NCI-H510A treated with DMSO at 0.1 percent for 48 hours (cell line): ENCODE measurements around the gene SCNN1G.

Source experiments
- DNase-seq: peaks from one replicate; lab custom pipeline; 2025; lab: John Stamatoyannopoulos, UW

SCNN1G gene

DNA sequence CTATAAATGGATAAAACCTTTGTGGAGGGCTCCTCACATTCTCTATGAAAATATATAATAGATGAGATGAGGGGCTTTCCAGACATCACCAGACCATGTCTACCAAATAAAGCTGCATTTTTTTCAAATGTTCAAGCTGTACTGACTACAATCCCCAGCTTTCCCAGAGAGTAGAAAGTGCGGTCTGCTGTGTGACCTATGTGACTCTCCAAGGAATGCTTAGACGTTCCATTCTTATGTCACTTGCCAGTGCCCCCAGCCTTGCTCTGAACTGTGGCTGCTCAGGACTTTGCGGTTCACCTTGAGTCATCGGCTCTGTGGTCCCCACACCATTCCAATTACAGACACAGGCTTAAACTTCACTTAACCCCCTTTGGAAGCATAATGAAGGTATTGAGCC, 71.8 kb downstream of the SCNN1G start:
- DNase-seq: no peak

DNA sequence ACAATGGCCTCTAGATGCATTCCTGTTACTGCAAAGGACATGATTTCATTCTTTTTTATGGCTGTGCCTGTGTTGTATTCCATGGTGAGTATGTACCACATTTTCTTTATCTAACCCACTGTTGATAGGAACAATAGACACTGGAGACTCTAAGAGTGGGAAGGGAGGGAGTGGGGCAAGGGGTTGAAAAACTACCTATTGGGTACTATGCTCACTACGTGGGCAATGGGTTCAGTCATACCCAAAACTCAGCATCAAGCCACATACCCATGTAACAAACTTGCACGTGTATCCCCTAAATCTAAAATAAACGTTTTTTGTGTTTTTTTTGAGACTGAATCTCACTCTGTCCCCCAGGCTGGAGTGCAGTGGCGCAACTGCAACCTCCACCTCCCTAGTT, 72.5 kb downstream of the SCNN1G start:
- DNase-seq: no peak

DNA sequence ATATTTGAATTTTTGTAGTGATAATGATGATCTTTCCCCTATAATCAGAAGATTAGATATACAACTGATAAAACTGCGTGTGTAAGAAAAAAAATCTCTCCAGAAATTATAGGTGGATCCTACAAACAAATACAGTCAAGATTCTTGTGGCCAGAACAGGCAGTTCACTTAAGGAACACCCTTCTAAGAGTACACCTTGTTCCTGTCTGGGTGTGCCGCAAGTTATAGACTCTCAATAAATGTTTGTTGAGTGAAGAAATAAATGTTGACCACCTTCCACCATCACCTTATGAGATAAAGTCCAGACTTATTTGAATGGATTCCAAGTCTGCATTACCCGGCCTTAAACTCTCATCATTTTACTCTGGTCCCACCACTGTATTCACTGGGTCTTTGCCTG, 73.9 kb downstream of the SCNN1G start:
- no peak for DNase-seq

DNA sequence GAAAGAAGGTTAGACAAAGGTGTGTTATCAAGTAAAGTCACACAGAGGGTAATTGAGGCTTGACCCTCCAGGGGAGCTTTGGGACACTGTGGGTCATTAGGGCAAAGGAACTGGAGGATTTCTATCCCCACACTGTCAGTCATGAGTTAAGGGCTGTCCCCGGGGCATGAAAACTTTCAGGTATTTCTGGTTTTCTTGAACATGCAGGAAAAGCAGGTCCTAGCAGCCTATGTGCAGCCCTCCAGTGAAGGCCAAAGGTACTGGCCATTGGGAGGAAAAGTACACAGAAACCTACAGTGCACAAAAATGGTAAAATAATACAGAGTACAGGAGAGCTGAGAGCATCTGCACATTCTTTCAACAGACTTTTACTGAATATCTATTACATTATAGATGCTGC, 75.1 kb downstream of the SCNN1G start:
- no peak for DNase-seq

GRCh38 chr16:23258919-23259237, 76.3 kb downstream of the SCNN1G start:
- DNase-seq: no peak
